HG02981 (cell line): ENCODE results near the gene HOXB5.

Experiments
- ATAC-seq: cut with Tn5 transposase; IDR thresholded peaks from one replicate; pipeline ENCODE4 v1.9.1; 2021; ENCODE audit warnings: mild to moderate bottlenecking, moderate library complexity; ENCODE audit not compliant: unreplicated experiment

HOXB5 gene

GRCh38 chr17:48551596-48552465, 41.7 kb downstream of the HOXB5 start:
- no peak for ATAC-seq

GRCh38 chr17:48551214-48551555, 42.4 kb downstream of the HOXB5 start:
- ATAC-seq = no peak

GRCh38 chr17:48550502-48551213, 42.9 kb downstream of the HOXB5 start:
- no peak for ATAC-seq

DNA sequence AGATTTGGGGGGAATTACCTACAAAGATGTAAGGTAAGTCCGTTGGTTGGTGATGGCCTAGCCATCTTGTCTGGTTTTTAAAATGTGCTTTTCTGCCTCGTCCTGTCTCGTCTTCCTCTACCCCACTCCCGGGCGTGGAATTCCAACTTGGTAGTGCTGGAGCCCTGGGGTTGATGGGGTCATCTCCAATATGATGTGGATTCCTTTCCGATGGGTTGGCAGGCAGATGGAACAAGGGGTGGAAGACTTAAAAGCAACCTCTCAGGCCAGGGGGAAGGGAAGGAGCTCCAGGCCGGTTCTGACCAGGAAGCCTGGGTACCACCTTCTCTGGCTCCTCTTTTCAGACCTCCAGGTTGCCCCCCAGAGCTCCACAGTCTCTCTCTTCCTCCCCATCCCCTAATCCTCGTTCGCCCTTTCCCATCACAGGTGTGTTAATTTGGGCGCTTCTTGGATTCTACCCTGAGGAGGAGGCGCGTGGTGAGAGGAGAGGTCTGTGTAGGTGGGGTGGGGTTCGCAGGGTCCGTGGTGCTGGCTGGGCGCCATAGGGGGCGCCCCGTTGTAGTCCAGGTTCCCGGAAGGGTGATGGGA, 43.6 kb downstream of the HOXB5 start:
- no peak for ATAC-seq

GRCh38 chr17:48549281-48549630, 44.3 kb downstream of the HOXB5 start:
- no peak for ATAC-seq

DNA sequence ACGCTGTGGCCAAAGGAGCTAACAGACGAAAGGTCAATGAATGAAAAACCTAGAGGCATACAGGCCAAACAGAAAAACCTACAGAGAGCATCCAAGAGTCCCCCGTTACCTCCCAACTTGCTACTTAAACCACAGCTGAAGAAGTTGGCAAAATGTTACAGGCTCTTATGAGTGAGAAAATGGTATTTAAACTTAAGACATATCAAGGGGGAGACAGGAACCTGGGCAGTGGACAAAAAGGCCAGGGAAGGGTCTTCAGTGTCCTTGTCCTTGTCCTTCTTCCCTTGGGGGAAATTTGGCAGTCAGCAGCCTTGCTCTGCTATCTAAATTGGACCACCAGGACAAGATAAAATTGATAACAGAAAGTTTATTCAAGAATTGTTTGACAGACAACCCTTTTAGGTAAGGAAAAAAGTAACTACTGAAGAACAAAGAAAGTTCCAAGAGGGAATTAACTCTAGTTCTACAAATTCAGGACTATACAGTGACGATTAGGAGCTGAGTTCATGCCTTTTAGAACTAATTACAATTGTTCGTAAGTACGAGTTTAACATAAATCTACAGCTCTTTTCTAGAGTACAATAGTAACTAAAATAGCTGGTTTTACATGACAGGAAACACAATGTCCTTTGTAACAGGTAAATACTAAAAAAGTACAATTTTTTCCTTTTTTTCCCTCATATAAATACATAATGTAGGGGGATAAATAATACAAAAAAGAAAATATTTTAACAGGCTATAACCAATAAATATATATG, 44.9 kb downstream of the HOXB5 start:
- ATAC-seq = no peak

GRCh38 chr17:48547808-48548522, 45.6 kb downstream of the HOXB5 start:
- ATAC-seq = no peak

GRCh38 chr17:48546924-48547807, 46.4 kb downstream of the HOXB5 start:
- ATAC-seq = no peak

- ATAC-seq = no peak
These were observed 47.2 kb downstream of the HOXB5 start for GRCh38 chr17:48546137-48546923.

DNA sequence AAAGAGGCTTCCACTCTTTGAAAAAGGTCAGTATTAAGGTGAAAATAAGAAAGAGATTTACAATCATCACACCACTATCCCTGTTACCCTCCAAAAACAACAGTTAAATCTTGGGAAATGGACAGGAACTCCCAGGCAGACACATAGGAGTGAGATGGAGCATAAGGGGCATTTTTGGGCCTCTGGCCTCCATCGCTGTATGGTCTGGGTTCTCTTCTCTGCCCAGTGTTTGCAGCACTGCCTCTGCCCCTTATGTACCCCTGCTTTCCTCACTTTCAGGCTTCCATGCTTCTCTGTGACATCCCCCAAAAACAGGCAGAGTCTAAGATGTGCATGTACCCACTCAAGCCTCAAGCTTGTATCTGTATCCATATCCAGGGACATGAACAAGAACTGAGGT, 48.0 kb downstream of the HOXB5 start:
- ATAC-seq = no peak

- ATAC-seq = no peak
These were observed 48.6 kb downstream of the HOXB5 start, which contains the start of gene HOXB2 for GRCh38 chr17:48545022-48545375. Gene HOXB2 (minus strand): TSS chr17:48545109. CDS start chr17:48544911, 198 bp downstream.

- ATAC-seq = no peak
These were observed 49.1 kb downstream of the HOXB5 start for GRCh38 chr17:48544349-48545021.

DNA sequence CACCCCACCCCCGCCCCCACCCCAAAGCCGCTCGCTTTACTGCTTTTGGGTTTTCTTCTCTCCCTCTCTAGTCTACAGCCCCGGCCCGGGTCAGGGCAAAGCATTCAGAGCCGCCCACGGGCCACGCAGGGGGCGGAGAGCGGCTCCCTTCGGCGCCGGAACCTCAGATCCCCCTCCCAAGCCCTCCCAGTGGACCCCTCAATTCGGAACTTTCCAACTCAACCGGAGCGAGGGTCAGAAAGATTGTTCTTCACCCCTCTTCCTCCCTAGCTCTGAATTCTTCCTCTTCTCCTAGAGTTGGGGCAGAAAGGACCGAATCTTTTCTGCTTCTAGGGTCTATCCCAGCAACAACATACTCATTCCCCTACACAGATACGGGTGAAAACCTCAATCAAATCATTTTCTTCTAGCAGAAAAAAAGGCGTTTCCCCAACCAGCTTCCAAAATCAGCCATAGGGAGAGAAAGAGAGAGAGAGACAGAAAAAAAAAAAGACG, 49.7 kb downstream of the HOXB5 start:
- no peak for ATAC-seq

DNA sequence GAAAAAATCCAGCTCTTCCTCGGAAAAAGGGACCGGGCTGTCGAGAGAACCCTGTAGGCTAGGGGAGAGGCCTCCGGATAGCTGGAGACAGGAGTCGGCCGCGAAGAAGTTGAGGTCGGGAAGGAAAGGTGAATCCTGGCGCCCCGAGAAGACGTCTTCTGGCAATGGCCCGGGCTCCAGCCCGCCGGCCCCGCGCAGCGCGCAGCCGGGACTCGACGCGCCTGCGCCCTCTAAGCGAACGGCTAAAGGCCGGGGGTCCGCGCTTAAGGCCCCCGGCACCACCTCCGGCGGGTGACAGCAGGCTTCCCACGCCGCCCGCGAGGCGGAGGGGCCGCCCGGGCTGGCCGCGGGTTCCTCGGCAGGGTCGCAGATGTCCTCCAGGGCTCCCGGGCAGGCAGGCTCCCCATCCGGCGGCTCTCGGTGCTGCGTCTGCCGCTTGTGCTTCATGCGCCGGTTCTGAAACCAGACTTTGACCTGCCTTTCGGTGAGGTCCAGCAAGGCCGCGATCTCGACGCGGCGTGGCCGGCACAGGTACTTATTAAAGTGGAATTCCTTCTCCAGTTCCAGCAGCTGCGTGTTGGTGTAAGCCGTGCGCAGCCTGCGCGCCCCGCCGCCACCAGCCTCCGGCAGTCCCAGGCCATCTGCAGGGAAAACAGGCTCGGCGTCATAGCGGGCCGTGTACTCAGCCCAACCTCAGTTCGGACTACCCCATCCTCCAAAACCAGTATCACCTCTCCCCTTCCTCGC, 50.3 kb downstream of the HOXB5 start:
- no peak for ATAC-seq

DNA sequence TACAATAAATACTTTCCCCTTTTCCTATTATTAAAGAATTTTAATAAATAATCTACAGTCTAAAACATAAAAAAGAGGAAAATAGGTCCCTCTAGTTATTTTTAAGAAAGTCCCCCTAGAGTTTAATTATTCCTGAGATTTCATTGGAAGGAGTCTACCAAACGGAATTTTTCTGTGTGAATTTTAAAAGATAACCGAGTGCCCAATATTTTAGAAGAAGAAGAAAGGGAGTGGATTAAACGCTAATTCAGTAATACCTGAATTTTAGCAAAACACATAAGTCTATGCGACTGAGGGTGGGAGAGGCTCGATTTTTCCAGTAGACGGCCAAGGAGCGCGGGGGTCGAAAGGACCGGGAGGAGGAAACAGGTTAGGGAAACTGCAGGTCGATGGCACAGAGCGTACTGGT, 50.9 kb downstream of the HOXB5 start:
- ATAC-seq = no peak

GRCh38 chr17:48542114-48542656, 51.4 kb downstream of the HOXB5 start:
- ATAC-seq = no peak

DNA sequence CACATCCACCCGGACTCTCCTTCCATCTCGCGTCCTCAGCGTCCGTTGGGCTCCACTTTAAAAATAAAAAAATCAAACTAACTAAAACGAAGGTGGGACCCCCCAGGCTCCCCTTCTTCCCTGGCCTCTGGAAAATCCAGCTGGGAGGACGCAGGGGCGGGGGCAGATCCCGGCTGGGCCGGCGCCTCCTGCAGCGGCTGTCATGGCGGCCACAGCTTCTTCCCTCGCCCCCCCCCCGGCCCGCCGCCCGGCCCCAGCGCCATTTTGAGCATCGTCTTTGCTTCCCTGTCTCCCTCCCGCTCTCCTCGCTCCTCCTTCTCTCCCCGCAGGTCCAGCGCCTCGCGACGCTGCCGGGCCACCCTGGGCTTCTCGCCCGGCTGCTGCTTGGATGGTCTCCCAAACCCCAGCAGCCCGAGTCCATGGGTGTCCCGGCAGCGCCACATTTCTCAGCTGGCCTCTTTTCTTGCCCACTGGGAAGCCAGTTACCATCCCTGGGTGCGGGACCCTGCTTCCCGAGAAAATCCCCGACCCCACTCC, 51.9 kb downstream of the HOXB5 start:
- no peak for ATAC-seq
